Measurements from ENCODE around the gene CCDC106.

CCDC106 gene

DNA sequence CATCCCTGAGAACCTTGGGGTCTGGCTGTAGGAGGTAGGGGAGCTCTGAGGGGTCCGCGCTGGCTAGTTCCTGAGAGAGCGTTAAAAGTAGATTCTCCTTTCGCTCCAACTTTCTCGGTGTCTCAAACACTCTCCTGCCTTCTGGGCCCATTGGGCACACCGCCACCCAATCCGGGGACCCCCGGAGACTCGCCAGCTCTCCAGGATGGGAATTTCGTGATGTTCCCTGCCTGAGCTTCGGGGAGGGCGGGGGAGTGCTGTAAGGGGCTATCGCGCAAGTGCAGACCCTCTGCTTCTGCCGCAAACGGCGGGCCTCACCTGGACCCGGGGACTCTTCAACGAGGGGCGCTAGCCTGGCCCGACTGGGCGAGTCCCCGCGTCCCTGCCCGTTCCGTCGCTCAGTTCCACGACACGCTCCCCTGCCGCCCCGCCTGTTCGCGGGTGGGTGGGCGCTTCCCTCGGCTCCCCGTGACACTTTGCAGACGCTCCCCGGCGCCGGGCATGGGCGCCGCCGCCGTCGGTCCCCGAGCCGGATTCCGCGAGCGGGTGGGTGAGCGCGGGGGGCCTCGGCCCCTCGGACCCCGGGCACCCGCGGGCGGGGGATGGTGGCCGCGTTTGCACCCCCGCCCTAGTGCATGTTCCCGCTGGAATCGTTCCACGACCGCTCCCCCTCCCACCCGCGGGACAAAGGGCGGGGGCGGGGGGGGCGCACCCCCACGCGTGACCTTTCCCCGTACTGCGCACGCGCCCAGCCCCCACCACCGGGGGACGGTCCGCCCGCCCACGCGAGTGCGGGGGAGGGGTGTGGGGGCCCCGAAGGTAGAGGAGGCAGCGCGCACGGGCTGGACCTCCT is at the start of gene CCDC106:
Gene CCDC106 (plus strand): TSS at position 481 of the 853 bp plus-strand sequence. CDS start 835 bp downstream, outside the sequence.
- Histone ChIP-seq H3K27me3 (ENCODE audit: insufficient read depth, low read length, poor library complexity, severe bottlenecking) (no peaks in the 10 kb centered on the region), H3K36me3 (ENCODE audit: insufficient read depth, low read length) (no peaks in the 10 kb centered on the region; the same call in 1 of the 2 replicates), H3K4me2 (ENCODE audit: low read depth, low read length, poor library complexity, severe bottlenecking) (peak within 1 kb of the TSS; percentile 99), H3K9ac (ENCODE audit: low read depth, low read length, poor library complexity, severe bottlenecking) (peak within 1 kb of the TSS; percentile 87), H3K9me2 (replicated peaks; ENCODE audit: low read depth, low read length) (no peaks in the 10 kb centered on the region), H3K4me3 (ENCODE audit: low read length, poor library complexity, severe bottlenecking) (peak within 1 kb of the TSS; percentile 75), H3K9me3 (ENCODE audit: insufficient read depth, low read depth, low read length) (no peaks in the 10 kb centered on the region), H4K20me1 (ENCODE audit: insufficient read depth, low read length, poor library complexity, severe bottlenecking) (peaks cover 4% of the 10 kb centered on the region), H3K79me2 (ENCODE audit: insufficient read depth, low read length) (peaks cover 47% of the 10 kb centered on the region), H3K4me1 (ENCODE audit: insufficient read depth, low read length, poor library complexity, severe bottlenecking) (peaks cover 19% of the 10 kb centered on the region), H2AFZ (ENCODE audit: low read length) (peak within 1 kb of the TSS; percentile 76), H3F3A (ENCODE audit: low read depth) (no peaks in the 10 kb centered on the region)
- TF ChIP-seq, protein P1, sequence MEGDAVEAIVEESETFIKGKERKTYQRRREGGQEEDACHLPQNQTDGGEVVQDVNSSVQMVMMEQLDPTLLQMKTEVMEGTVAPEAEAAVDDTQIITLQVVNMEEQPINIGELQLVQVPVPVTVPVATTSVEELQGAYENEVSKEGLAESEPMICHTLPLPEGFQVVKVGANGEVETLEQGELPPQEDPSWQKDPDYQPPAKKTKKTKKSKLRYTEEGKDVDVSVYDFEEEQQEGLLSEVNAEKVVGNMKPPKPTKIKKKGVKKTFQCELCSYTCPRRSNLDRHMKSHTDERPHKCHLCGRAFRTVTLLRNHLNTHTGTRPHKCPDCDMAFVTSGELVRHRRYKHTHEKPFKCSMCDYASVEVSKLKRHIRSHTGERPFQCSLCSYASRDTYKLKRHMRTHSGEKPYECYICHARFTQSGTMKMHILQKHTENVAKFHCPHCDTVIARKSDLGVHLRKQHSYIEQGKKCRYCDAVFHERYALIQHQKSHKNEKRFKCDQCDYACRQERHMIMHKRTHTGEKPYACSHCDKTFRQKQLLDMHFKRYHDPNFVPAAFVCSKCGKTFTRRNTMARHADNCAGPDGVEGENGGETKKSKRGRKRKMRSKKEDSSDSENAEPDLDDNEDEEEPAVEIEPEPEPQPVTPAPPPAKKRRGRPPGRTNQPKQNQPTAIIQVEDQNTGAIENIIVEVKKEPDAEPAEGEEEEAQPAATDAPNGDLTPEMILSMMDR (conservative IDR thresholded peaks at IDR 0.05; ENCODE audit: low read length) = no peak
- TF ChIP-seq EZH2phosphoT487 (IDR thresholded peaks at IDR 0.05; ENCODE audit: borderline replicate concordance) = no peak

DNA sequence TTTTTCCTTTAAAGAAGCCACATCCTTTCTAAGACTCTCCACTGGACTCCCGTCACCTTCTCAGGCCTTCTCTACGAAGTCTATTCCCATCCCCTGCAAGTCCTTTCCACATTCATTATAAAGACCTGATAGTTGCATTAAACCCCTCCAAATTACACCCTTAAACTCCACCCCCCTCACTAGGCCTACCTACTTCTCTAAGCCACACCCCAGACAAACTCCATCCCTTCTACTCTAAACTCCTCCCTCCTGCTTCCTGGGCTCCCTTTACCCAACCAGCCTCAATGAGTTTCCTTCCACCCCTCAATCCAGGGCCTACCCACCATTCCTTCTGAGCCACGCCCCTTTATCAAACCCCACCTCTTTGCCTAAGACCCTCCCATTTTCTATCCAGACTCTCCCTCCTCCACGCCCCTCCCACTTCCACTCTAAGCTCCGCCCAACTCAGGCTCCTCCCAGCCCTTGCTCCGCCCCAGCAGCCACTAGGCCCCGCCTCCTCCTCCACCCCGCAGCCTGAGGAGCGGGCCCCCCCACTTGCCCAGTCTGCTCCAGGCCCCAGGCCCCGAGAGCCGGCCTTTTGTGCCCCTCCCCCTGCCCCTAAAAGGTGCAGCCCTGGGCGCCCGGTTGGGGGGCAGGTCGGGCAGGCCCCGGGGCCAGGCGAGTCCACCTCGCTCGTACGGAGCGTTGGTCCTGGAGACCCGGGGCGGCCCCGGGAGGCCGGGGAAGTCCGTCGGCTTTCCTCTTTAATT is 49.1 kb upstream of the CCDC106 start:
- Histone ChIP-seq H3K27me3 (ENCODE audit: insufficient read depth, low read length, poor library complexity, severe bottlenecking) (no peaks in the 10 kb centered on the region), H2AFZ (ENCODE audit: low read length) (no peak overlapping the region), H4K20me1 (ENCODE audit: insufficient read depth, low read length, poor library complexity, severe bottlenecking) (peaks cover 6% of the 10 kb centered on the region), H3F3A (ENCODE audit: low read depth) (no peaks in the 10 kb centered on the region), H3K79me2 (ENCODE audit: insufficient read depth, low read length) (peaks cover 26% of the 10 kb centered on the region), H3K36me3 (ENCODE audit: insufficient read depth, low read length) (no peaks in the 10 kb centered on the region), H3K4me2 (ENCODE audit: low read depth, low read length, poor library complexity, severe bottlenecking) (peak overlapping the region; percentile 80), H3K4me3 (ENCODE audit: low read length, poor library complexity, severe bottlenecking) (peak overlapping the region; percentile 74), H3K4me1 (ENCODE audit: insufficient read depth, low read length, poor library complexity, severe bottlenecking) (peaks cover 23% of the 10 kb centered on the region), H3K9ac (ENCODE audit: low read depth, low read length, poor library complexity, severe bottlenecking) (peak overlapping the region; percentile 97), H3K9me3 (ENCODE audit: insufficient read depth, low read depth, low read length) (no peaks in the 10 kb centered on the region), H3K9me2 (replicated peaks; ENCODE audit: low read depth, low read length) (no peaks in the 10 kb centered on the region)
- no peak for TF ChIP-seq EZH2phosphoT487 (IDR thresholded peaks at IDR 0.05; ENCODE audit: borderline replicate concordance)
- TF ChIP-seq, protein P1 (conservative IDR thresholded peaks at IDR 0.05; ENCODE audit: low read length) = no peak

DNA sequence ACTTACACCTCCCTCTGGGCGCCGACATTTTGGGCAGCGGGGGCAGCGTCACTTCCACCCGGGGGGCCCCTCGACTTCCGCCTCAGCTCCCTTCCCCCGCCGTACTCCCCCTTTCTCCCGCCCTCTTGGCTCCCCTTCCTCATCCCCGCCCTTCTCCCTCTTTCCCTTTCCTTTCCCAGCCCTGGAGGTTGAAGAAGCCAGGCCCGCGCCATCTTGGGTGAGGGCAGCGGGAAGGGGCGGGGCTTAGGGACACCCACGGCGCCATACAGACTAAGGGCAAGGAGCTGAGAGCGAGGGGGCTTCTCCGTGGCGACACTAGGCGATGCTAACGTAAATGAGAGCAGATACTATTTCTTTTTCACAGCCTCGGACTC is 48.6 kb upstream of the CCDC106 start, which contains the start of gene FIZ1:
Gene FIZ1 (minus strand): TSS at position 50 of the 374 bp plus-strand sequence. CDS start 1,652 bp downstream, outside the sequence.
- H3K79me2 ChIP-seq (ENCODE audit: insufficient read depth, low read length) = peaks cover 26% of the 10 kb centered on the region
- H3K4me3 ChIP-seq (ENCODE audit: low read length, poor library complexity, severe bottlenecking) = peak within 1 kb of the TSS; percentile 74
- H3K27me3 ChIP-seq (ENCODE audit: insufficient read depth, low read length, poor library complexity, severe bottlenecking) = no peaks in the 10 kb centered on the region
- no peaks in the 10 kb centered on the region for H3F3A ChIP-seq (ENCODE audit: low read depth)
- peaks cover 26% of the 10 kb centered on the region for H3K4me1 ChIP-seq (ENCODE audit: insufficient read depth, low read length, poor library complexity, severe bottlenecking)
- H3K36me3 ChIP-seq (ENCODE audit: insufficient read depth, low read length) = no peaks in the 10 kb centered on the region
- H3K9me2 ChIP-seq (replicated peaks; ENCODE audit: low read depth, low read length) = no peaks in the 10 kb centered on the region
- peaks cover 6% of the 10 kb centered on the region for H4K20me1 ChIP-seq (ENCODE audit: insufficient read depth, low read length, poor library complexity, severe bottlenecking)
- TF ChIP-seq, protein P1 (conservative IDR thresholded peaks at IDR 0.05; ENCODE audit: low read length) = no peak
- TF ChIP-seq EZH2phosphoT487 (IDR thresholded peaks at IDR 0.05; ENCODE audit: borderline replicate concordance) = no peak
- no peaks in the 10 kb centered on the region for H3K9me3 ChIP-seq (ENCODE audit: insufficient read depth, low read depth, low read length)
- H3K9ac ChIP-seq (ENCODE audit: low read depth, low read length, poor library complexity, severe bottlenecking) = peak within 1 kb of the TSS; percentile 97
- peak within 1 kb of the TSS; percentile 78 for H2AFZ ChIP-seq (ENCODE audit: low read length)
- H3K4me2 ChIP-seq (ENCODE audit: low read depth, low read length, poor library complexity, severe bottlenecking) = peak within 1 kb of the TSS; percentile 95

Measured in Loucy (cell line).